Coronary artery (tissue), 2 donors: Measurements from ENCODE around the gene TEDC1.

ENCODE experiments used
- DNase-seq: peaks from one replicate; pipeline ENCODE4 v3.0.0-alpha.2; 2017; ENCODE audit warnings: low spot score
- H3K27ac ChIP-seq, 2 donors: fragments of 200-600 bp; sonication (generic); one replicate each; pipeline ENCODE4 v1.5.1; 2016 to 2019
- H3K4me3 ChIP-seq: fragments of 200-600 bp; sonication (generic); 2 replicates; pipeline ENCODE4 v1.5.1; 2016; ENCODE audit warnings: mild to moderate bottlenecking, moderate library complexity
- TF ChIP-seq, protein P1 (sequence below): fragments of 200-600 bp; sonication (generic); IDR thresholded peaks from one replicate; pipeline ENCODE4 v1.5.1; 2019; ENCODE audit warnings: antibody characterized with exemption

Gene TEDC1

DNA sequence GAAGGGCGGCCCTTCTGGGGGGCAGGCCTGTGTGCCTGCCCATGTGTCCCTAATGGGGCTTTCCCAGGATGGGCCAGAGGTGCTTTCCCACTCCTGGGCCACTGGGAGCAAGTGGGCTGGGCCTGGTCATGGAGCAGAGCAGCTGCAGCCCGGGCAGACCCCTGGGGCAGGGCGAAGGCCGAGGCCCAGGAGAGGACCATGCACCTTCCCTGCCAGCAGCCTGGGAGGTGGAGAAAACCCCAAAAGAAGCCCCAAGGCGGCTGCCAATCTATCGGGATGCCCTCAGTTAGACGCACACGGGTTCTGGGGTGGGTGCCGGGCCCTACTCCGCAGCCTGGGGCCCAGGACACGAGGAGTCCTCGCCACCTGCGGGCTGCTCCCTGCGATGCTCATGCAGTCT, 32.5 kb upstream of the TEDC1 start:
- H3K27ac ChIP-seq, result no peak overlapping the region
- TF ChIP-seq, protein P1, sequence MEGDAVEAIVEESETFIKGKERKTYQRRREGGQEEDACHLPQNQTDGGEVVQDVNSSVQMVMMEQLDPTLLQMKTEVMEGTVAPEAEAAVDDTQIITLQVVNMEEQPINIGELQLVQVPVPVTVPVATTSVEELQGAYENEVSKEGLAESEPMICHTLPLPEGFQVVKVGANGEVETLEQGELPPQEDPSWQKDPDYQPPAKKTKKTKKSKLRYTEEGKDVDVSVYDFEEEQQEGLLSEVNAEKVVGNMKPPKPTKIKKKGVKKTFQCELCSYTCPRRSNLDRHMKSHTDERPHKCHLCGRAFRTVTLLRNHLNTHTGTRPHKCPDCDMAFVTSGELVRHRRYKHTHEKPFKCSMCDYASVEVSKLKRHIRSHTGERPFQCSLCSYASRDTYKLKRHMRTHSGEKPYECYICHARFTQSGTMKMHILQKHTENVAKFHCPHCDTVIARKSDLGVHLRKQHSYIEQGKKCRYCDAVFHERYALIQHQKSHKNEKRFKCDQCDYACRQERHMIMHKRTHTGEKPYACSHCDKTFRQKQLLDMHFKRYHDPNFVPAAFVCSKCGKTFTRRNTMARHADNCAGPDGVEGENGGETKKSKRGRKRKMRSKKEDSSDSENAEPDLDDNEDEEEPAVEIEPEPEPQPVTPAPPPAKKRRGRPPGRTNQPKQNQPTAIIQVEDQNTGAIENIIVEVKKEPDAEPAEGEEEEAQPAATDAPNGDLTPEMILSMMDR, result no peak
- no peak for DNase-seq

DNA sequence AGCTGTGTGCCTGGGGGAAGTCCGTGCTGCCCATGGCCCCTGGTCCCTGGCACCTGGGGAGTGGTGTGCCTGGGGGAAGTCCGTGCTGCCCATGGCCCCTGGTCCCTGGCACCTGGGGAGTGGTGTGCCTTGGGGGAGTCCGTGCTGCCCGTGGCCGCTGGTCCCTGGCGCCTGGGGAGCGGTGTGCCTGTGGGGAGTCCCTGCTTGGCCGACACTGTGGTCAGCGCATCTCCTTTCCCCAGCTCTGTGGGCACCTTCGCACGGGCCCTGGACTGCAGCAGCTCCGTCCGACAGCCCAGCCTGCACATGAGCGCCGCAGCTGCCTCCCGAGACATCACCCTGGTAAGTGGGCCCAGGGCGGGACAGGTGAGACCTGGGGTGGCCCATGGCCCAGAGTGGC, 30.9 kb upstream of the TEDC1 start:
- DNase-seq, result no peak
- TF ChIP-seq, protein P1, result no peak
- H3K4me3 ChIP-seq, result no peak overlapping the region
- no peak overlapping the region for H3K27ac ChIP-seq

More for the DNA sequence above, 32.5 kb upstream of the TEDC1 start:
- no peak overlapping the region for H3K4me3 ChIP-seq

DNA sequence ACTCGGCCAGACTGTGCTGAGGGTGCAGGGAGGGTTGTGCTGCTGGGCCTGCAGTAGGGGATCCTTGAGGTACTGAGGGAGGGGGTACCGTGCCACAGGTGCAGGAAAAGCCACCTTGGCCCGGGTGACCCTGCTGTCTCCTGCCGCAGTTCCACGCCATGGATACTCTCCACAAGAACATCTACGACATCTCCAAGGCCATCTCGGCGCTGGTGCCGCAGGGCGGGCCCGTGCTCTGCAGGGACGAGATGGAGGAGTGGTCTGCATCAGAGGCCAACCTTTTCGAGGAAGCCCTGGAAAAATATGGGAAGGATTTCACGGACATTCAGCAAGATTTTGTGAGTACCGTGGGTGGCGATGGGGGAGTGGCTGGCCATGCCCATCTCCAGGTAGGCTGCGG, 30.4 kb upstream of the TEDC1 start:
- DNase-seq, result no peak
- H3K4me3 ChIP-seq, result no peak overlapping the region

DNA sequence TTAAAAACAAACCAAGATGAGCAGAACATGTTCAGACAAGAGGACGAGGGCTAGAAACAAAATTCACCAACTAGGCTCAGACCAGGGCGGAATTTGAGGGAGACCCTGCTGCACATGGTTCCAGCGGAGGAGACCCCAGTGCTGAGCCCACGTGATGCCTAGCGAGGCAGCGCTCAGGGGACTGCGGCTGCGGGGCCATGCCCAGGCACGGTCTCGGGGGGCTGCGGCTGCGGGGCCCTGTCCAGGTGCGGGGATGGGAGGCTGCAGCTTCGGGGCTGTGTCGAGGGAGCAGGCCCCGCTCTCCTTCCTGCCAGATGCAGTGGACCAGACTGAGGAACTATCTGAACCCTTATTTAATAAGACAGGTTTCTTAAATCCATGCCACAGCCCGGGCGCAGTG, 29.1 kb upstream of the TEDC1 start:
- TF ChIP-seq, protein P1, result no peak
- DNase-seq, result no peak
- Histone ChIP-seq H3K27ac (no peak overlapping the region), H3K4me3 (no peak overlapping the region)

More for the DNA sequence above, 30.4 kb upstream of the TEDC1 start:
- TF ChIP-seq, protein P1, result no peak
- no peak overlapping the region for H3K27ac ChIP-seq

DNA sequence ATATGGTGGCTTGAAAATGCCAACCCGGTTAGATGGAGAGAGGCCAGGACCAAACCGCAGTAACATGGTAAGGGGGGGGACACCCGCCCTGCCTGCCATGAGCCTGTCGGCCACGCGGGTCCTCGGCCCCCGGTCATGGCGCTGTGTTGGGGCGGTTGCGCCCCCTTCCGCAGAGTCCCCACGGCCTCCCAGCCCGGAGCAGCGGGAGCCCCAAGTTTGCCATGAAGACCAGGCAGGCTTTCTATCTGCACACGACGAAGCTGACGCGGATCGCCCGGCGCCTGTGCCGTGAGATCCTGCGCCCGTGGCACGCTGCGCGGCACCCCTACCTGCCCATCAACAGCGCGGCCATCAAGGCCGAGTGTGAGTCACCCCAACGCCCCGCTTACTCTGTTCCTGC, 26.5 kb upstream of the TEDC1 start:
- Histone ChIP-seq H3K27ac (no peak overlapping the region), H3K4me3 (no peak overlapping the region)
- DNase-seq, result no peak
- TF ChIP-seq, protein P1, result no peak

DNA sequence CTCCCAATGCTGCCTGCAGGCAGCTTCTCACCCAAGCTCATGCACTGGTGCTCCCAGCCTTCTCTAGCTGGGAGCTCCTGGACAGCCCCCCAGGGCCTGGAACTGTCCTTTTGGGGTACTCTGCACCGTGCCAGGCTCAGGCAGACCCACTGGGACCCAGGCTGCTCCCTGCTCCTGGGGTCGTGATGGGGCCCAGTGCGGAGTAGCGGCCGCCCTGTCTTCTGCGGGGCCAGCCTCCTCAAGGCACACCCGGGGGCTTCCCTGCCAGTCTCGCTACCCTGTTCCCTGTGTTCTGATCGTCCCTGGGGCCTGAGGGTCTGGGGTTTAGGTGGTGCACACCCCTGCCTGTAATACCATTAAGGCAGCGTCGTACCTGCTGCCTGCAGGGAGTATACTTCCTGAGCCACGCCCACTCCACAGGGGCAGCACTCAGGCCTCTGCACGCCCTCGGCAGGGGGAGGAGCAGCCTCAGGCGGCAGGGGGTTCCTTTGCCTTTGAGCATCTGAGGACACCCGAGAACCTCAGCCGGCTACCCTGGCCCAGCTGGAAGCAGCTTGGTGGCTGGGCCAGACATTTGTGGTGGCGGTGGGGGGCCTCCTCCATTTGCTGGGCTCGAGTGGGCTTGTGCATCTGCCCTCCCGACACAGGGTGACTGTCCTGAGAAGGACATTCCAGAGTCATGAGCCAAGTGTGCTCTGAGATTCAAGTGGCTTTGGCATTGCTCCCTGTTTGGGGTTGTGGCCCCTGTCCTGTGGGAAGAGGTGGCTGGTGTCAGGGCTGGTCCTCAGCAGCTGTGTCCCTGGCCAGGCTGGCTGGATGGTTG, 25.6 kb upstream of the TEDC1 start:
- Histone ChIP-seq H3K4me3 (no peak overlapping the region), H3K27ac (peak overlapping the region; percentile 42 to 69)
- no peak for DNase-seq
- TF ChIP-seq, protein P1, result no peak
